Neural crest cell (in vitro differentiated cells): ENCODE measurements around the gene SLC26A3. TPM values are rescaled to one million over a fixed set of nuclear protein-coding genes. Genes with fewer than 3 reads are reported as not detected.
A peak's percentile ranks its signal among the peaks of the same experiment; 100 is the strongest.

Source experiments
- DNase-seq: peaks from one replicate; pipeline ENCODE4 v3.0.0; 2021; ENCODE audit warnings: low read depth, mixed read lengths, low spot score
- H3K27ac Mint-ChIP-seq: one replicate; pipeline ENCODE4 v1.8.0; 2021; ENCODE audit warnings: mild to moderate bottlenecking, mixed read lengths; ENCODE audit not compliant: unreplicated experiment
- H3K27me3 Mint-ChIP-seq: 2 replicates; pipeline ENCODE4 v1.8.0; 2021; ENCODE audit warnings: low read depth, mild to moderate bottlenecking, mixed read lengths
- H3K36me3 Mint-ChIP-seq: 2 replicates; pipeline ENCODE4 v1.8.0; 2021; ENCODE audit warnings: low read depth, mild to moderate bottlenecking, mixed read lengths
- H3K4me1 Mint-ChIP-seq: 2 replicates; pipeline ENCODE4 v1.8.0; 2021; ENCODE audit warnings: mixed read lengths
- H3K4me3 Mint-ChIP-seq: one replicate; pipeline ENCODE4 v1.8.0; 2021; ENCODE audit warnings: mild to moderate bottlenecking, mixed read lengths
- H3K9me3 Mint-ChIP-seq: 2 replicates; pipeline ENCODE4 v1.8.0; 2021; ENCODE audit warnings: mixed read lengths
- CTCF ChIP-seq: fragments of 200-600 bp; sonication (generic); conservative IDR thresholded peaks from 2 replicates; pipeline ENCODE4 v1.5.0; 2021; ENCODE audit warnings: antibody characterized with exemption, mild to moderate bottlenecking
- total RNA-seq: library from RNA; stranded (reverse); gene quantifications from 2 replicates; pipeline ENCODE4 v1.2.1, GENCODE V29; 2021

Gene SLC26A3
- total RNA-seq, 1 donor from 2014 or later, result not detected

- no peak for DNase-seq
- Mint-ChIP-seq H3K4me3 (no peak overlapping the region), H3K27me3 (no peaks in the 10 kb centered on the region), H3K27ac (no peak overlapping the region), H3K4me1 (no peaks in the 10 kb centered on the region), H3K9me3 (no peaks in the 10 kb centered on the region), H3K36me3 (no peaks in the 10 kb centered on the region)
- no peak for TF ChIP-seq CTCF
Observed at GRCh38 chr7:107777702-107778101, 25.3 kb downstream of the SLC26A3 start.

GRCh38 chr7:107773027-107773426, 30.0 kb downstream of the SLC26A3 start:
- no peaks in the 10 kb centered on the region for H3K9me3 Mint-ChIP-seq
- H3K27me3 Mint-ChIP-seq, result peaks cover 13% of the 10 kb centered on the region
- H3K27ac Mint-ChIP-seq, result no peak overlapping the region
- DNase-seq, result no peak
- no peak overlapping the region for H3K4me3 Mint-ChIP-seq
- TF ChIP-seq CTCF, result no peak
- no peaks in the 10 kb centered on the region for H3K4me1 Mint-ChIP-seq
- no peaks in the 10 kb centered on the region for H3K36me3 Mint-ChIP-seq

GRCh38 chr7:107768263-107768662, 34.8 kb downstream of the SLC26A3 start:
- Mint-ChIP-seq H3K4me3 (no peak overlapping the region), H3K27me3 (peaks cover 13% of the 10 kb centered on the region), H3K4me1 (no peaks in the 10 kb centered on the region), H3K36me3 (no peaks in the 10 kb centered on the region), H3K27ac (no peak overlapping the region), H3K9me3 (no peaks in the 10 kb centered on the region)
- TF ChIP-seq CTCF, result no peak
- no peak for DNase-seq

GRCh38 chr7:107767391-107767790, 35.6 kb downstream of the SLC26A3 start:
- Mint-ChIP-seq H3K36me3 (no peaks in the 10 kb centered on the region), H3K4me1 (no peaks in the 10 kb centered on the region), H3K27ac (no peak overlapping the region)

GRCh38 chr7:107758667-107759066, 44.4 kb downstream of the SLC26A3 start:
- no peak for DNase-seq
- no peaks in the 10 kb centered on the region for H3K4me1 Mint-ChIP-seq
- no peak overlapping the region for H3K4me3 Mint-ChIP-seq
- TF ChIP-seq CTCF, result no peak
- peak overlapping the region; percentile 84 for H3K27ac Mint-ChIP-seq
- H3K9me3 Mint-ChIP-seq, result no peaks in the 10 kb centered on the region
- H3K36me3 Mint-ChIP-seq, result peaks cover 20% of the 10 kb centered on the region
- no peaks in the 10 kb centered on the region for H3K27me3 Mint-ChIP-seq

More at GRCh38 chr7:107767391-107767790, 35.6 kb downstream of the SLC26A3 start:
- Mint-ChIP-seq H3K4me3 (no peak overlapping the region), H3K27me3 (peaks cover 10% of the 10 kb centered on the region), H3K9me3 (no peaks in the 10 kb centered on the region)
- TF ChIP-seq CTCF, result no peak
- DNase-seq, result no peak

GRCh38 chr7:107754642-107755041, 48.4 kb downstream of the SLC26A3 start:
- Mint-ChIP-seq H3K27me3 (no peaks in the 10 kb centered on the region), H3K27ac (no peak overlapping the region), H3K36me3 (peaks cover 22% of the 10 kb centered on the region), H3K4me1 (no peaks in the 10 kb centered on the region), H3K9me3 (no peaks in the 10 kb centered on the region), H3K4me3 (no peak overlapping the region)
- no peak for DNase-seq
- peak; percentile 47 for TF ChIP-seq CTCF
